Stimulated activated CD8-positive, alpha-beta memory T cell treated with anti-CD3 and anti-CD28 coated beads, Interleukin-15, amount 100 ng/mL, for 24 hours (primary cell): Measurements from ENCODE around the gene CYP27B1.
"Not testable (repeated sequence)": the region's sequence is repeated elsewhere in the genome, so short reads cannot be mapped to it uniquely, and the experiment has no call there.

Experiments used
- DNase-seq: peaks from one replicate; pipeline ENCODE4 v3.0.0-alpha.2; 2020; ENCODE audit warnings: low read depth

The CYP27B1 gene

GRCh38 chr12:57734591-57734990, 32.3 kb downstream of the CYP27B1 start:
- DNase-seq, result no peak

GRCh38 chr12:57733928-57734327, 33.0 kb downstream of the CYP27B1 start:
- DNase-seq, result no peak

- no peak for DNase-seq
Observed at GRCh38 chr12:57732726-57733593, 33.9 kb downstream of the CYP27B1 start.

GRCh38 chr12:57732270-57732669, 34.6 kb downstream of the CYP27B1 start:
- no peak for DNase-seq

- DNase-seq, result no peak
Observed at GRCh38 chr12:57731411-57732080, 35.3 kb downstream of the CYP27B1 start.

- DNase-seq, result no peak
Observed at GRCh38 chr12:57730336-57731067, 36.4 kb downstream of the CYP27B1 start.

- no peak for DNase-seq
Observed at GRCh38 chr12:57729321-57729844, 37.5 kb downstream of the CYP27B1 start.

GRCh38 chr12:57727758-57728395, 39.0 kb downstream of the CYP27B1 start:
- no peak for DNase-seq

GRCh38 chr12:57726884-57727757, 39.8 kb downstream of the CYP27B1 start:
- DNase-seq, result no peak

- no peak for DNase-seq
Observed at GRCh38 chr12:57726151-57726883, 40.6 kb downstream of the CYP27B1 start.

GRCh38 chr12:57725851-57726150, 41.1 kb downstream of the CYP27B1 start:
- no peak for DNase-seq

GRCh38 chr12:57724936-57725740, 41.7 kb downstream of the CYP27B1 start:
- DNase-seq, result no peak

GRCh38 chr12:57724003-57724935, 42.6 kb downstream of the CYP27B1 start:
- DNase-seq, result no peak

GRCh38 chr12:57723630-57723962, 43.3 kb downstream of the CYP27B1 start:
- DNase-seq, result no peak

- DNase-seq, result no peak
Observed at GRCh38 chr12:57722716-57723629, 43.9 kb downstream of the CYP27B1 start.

- DNase-seq, result not testable (repeated sequence)
Observed at GRCh38 chr12:57721846-57722608, 44.9 kb downstream of the CYP27B1 start.
